NCI-H2107 treated with DMSO at 0.1 percent for 48 hours (cell line): ENCODE data around the gene HLA-F.

Experiments
- DNase-seq: peaks from one replicate; lab custom pipeline; 2025; ENCODE audit not compliant: unreplicated experiment; lab: John Stamatoyannopoulos, UW

Gene HLA-F

DNA sequence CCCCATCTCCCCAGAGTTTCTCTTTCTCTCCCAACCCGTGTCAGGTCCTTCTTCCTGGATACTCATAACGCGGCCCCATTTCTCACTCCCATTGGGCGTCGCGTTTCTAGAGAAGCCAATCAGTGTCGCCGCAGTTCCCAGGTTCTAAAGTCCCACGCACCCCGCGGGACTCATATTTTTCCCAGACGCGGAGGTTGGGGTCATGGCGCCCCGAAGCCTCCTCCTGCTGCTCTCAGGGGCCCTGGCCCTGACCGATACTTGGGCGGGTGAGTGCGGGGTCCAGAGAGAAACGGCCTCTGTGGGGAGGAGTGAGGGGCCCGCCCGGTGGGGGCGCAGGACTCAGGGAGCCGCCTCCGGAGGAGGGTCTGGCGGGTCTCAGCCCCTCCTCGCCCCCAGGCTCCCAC, at the start of gene HLA-F:
TSS of gene HLA-F (plus strand) at position 173 of the 404 bp plus-strand sequence. CDS start at position 203, 30 bp downstream.
- DNase-seq = no peak

DNA sequence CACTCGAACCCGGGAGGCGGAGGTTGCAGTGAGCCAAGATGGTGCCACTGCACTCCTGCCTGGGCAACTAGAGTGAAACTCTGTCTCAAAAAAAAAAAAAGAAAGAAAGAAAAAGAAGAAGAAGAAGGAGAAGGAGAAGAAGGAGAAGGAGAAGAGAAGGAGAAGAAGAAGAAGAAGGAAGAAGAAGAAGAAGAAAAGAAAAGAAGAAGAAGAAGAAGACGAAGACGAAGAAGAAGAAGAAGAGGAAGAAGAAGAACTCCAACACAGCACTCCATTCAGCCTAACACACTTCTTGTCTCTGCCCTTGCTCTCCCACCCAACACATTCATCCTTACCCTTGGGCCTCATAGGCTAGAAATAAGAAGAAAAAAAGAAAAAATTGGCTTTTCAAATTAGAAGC, 49.2 kb upstream of the HLA-F start:
- DNase-seq = no peak

DNA sequence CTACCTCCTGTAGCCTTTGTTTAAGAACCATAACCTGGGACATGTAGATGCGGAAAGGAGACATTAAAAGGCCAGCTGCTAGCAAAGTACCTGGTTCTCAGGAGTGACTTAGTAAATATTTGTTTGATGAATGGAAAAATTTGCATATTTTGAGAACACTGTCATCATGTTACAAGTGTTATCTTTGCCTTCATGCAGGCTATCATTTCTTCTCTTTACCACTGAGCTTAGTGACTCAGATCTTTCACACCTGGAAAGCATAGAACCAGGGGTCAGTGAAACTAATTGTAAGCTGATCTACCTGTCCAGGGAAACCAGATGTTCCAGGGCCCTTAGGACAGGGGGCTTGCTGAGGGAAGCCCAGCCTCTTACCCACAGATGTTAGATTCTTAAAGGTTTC, 47.7 kb upstream of the HLA-F start:
- no peak for DNase-seq

DNA sequence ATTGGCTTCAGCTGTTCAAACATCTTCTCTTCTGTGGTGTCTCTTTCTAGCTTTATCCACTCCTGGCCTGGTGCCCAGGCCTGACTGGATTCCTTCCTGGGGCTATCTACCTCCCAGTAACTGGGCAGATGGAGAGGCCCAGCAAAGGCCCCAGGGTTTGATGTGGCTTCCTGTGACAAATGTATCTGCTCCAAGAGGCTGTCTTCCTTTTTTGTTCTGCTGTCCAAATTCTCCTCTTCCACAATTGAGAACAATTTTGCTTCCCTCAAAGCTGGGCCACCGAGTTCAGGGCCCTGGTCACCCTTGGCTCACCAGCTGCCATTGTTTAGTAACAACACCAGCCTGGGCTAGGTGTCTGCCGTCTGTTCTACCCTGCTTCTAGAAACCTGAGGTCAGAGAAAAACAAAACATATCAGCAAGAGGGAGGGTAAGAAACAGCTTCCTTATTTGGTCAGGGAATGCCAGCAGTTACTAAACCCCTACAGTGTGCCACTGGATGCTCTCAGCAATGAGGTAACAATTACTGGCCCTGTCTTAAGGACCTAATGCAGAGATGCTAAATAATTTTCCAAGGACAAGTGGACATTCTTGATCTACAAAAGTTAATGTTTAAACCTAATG, 46.1 kb upstream of the HLA-F start:
- DNase-seq = no peak

DNA sequence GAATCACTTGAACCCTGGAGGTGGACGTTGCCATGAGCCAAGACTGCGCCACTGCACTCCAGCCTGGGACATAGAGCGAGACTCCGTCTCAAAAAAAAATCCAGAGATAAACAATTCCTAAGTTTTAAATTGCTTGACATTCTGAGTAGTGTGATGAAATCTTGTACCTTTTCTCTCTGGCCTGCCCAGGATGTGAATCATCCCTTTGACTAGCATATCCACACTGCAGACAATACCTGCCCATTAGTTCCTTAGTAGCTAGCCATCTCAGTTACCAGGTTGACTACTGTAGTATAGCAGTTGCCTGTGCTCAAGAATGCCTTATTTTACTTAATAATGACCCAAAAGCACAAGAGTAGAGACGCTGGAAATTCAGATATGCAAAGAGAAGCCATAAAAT, 45.1 kb upstream of the HLA-F start:
- DNase-seq = no peak

DNA sequence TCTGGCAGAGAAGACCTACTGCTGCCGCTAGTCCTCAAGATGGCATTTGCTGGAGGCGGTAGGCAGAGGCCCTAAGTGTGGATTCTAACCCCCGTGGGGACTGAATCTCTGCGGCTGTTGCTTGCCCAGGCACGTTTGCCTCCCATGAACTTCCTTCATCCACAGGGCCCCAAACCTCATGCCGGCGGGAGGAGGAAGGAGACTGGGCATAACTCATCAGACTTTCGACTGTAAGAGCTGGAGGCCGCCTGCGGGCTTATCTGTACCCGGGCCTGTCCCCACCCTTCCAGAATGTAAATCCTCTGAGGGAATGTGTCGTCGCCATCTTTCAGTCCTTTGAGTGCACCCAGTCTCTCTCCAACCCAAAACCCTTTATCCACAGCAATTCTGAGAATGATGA, 43.3 kb upstream of the HLA-F start:
- no peak for DNase-seq

DNA sequence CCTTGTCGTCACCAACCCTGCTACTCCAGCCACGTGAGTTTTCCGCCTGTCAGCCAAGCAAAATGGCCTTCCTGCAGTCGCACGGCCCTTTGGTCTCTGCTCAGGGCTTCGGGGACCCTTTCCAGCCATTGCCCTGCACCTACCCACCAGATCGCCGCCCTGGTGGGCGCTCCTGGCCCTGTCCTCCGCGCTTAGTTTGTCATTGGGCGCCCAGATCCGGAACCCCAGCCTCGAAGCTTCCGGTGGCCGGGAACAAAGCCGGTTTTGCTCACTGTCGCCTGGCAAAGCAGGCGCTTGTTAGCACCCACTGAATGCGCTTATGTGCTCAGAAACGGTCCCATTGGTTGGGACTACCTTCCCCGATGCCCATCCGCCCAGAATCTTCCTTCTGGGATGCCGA, 42.8 kb upstream of the HLA-F start:
- no peak for DNase-seq

DNA sequence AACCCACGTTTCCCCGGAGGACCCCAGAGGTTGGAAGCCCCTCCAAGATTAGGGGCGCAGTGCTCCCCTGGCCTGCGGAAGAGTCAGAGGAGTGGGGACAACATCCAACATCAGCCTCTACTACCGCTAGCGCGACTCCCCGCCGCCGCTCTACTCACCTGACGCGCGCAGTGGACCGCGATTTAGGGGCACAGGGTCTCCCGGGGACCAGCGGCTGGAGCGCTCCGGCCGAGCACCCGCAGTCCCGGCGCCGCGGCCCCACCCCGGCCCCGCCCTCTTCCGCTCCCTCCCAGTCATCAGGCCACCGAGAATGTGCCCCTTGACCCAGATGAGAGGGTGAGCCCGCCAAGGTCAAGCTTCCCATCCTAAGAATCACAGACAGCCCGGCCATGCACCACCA, 42.3 kb upstream of the HLA-F start, which contains the start of gene ZFP57:
TSS of gene ZFP57 (minus strand) at position 249 of the 400 bp plus-strand sequence. CDS start 4,149 bp downstream, outside the sequence.
- DNase-seq = no peak

DNA sequence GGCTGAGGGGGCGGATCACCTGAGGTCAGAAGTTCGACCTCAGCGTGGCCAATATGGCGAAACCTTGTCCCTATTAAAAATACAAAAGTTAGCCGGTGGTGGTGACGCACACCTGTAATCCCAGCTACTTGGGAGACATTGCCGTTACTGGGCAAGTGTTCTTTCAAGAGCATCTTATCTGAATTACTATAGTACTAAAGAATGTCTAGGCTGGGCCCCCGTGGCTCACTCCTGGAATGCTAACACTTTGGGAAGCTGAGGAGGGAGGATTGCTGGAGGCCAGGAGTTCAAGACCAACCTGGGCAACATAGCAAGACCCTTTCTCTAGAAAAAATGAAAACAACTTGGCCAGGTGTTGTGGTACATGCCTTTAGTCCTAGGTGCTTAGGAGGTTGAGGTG, 41.4 kb upstream of the HLA-F start:
- DNase-seq = no peak

DNA sequence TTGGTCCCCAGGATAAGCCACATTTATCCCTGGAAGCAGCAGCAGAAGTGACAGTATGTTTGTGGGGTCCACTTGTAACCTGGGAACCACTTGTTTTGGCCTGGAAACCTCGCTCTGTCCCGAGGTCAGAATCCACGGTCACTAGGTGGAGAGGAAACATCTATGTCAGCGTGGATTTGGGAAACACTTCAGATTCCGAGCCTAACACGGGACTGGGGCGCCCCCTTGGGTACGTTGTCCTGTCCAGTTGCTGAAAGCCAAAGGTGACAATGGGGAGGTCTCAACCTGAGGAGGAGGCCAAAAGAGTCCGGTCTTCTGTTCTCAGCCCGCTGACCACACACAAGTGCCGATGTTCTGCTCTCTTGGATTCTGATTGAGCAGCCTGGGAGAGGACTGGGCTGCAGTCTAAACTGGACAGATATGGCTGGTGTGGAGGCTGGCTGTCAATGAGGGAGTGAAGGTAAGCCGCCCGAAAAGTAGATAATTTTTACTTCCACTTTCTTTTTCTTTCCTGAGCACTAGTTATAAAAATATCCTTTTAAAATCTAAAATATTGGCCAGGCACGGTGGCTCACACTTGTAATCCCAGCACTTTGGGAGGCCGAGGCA, 37.4 kb upstream of the HLA-F start:
- no peak for DNase-seq

DNA sequence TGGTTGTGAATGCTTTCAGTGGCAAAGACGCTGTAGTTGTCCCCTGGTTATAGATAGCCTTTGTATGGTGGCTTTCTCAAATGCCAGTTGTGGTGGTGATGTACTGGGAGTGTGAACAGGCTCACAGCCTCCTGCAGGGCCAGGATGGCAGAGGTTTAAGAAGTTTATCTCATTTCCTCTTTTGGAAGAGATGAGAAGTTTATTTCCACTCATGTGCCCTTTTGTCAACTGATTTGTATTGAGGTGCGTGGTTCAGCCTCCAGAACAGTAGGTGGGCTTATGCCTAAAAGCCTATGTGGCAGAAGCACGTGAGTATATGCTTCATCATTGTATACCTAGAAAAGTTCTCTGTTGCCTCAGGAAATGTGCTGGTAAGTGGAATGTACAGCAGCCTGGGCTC, 28.6 kb upstream of the HLA-F start:
- DNase-seq = no peak

DNA sequence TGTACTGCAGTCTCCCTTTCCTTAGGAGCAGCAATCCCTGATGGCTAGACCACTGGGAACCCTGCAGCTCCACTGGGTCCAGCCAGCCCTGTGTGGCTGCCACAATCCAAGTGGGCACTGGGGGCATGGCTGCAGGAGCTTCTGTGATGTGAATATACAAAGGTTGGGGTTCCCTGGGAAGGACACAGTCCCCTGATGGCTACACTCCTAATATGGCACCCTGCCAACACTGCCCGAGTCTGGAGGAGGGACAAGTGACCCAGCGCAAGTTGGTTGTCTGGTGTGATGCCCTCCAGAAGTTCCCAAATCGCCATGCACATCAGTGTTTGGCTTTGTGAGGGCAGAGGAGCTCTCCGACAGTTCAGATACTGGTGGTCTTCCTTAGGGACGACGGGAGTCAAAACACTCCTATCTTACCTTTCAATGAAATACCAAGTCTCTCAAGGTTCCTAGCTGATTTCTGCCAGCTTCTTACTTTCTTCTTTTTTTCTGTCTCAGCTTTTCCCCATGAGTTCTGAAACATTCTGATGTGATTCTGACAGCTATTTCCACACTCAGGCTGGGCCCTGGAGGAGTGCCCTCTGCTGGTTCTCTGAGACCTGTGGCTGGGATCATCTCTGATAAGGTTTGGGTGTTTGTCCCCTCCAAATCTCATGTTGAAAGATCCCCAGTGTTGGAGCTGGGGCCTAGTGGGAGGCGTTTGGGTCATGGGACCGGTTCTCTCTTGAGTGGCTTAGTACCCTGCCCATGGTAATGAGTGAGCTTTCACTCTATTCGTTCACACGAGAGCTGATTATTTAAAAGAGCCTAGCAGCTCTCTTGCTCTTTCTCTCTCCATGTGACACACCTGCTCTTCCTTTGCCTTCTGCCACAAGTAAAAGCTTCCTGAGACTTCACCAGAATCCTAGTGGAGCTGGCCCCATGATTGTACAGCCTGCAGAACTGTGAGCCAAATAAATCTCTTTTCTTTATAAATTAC, 26.8 kb upstream of the HLA-F start:
- no peak for DNase-seq

DNA sequence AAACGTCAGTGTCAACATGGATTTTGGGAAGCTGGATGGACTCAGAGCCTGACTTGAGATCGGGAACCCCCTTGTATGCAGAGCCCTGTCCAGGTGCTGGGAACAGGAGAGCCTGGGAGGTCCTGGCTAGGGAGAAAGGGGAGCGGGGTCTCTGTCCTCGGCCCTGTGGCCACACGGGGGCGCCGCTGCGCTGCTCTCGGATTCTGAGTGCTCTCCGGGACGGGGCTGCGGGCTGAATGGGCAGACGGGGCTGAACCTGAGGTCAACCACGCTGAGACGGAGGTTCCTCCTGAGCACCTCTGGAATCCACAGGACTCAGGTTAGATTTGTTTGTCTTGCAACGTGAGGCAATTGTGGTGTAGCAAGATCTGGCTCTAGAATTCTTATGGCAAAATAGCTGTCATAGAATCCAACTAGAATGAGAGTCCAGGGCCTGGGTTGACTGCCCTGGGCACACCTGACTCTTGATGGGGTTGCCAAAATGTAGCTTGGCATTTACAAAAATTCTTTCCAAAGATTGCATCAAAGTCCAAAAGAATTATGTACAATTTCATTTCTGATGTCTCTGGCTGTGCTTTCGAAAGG, 20.6 kb upstream of the HLA-F start:
- no peak for DNase-seq

DNA sequence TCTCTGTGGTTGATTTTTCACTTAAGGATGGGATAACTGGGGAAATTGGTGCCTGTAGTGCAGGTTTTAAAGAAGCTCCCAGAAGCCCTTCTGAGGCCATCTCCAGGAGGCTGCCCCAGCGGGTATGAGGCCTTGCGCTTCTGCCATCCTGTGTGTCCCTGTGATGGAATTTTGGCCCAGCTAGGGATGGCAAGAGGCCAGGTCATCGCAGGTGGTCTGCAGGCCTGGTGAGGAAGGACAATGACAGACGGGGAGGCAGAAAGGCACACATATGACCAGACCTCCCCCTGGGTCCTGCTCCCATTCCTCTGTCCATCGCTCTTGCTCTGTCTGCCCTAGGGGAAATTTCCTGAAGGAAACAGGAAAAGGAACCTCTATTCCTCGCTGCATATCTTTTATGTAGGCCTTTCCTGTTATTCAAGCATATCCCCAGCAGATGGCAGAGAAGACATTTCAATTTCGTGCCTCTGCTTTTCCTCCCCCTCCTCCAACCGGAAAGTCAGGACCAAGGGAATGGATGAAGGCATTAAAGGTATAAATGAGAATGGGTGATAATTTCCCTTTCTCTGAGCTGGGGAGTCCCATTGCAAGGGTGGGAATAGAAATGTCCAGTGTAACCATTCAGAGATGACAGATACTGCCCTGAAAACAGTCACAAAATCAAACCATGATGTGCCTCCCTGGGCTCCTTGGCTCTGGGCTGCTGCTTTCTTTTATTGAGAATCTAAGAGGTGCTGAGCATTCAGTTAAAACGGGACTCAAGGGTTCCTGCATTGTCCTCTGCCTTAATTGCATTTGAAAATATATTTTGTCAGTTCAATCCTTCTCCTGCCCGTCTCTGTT, 17.6 kb upstream of the HLA-F start:
- DNase-seq = peak; percentile 2

DNA sequence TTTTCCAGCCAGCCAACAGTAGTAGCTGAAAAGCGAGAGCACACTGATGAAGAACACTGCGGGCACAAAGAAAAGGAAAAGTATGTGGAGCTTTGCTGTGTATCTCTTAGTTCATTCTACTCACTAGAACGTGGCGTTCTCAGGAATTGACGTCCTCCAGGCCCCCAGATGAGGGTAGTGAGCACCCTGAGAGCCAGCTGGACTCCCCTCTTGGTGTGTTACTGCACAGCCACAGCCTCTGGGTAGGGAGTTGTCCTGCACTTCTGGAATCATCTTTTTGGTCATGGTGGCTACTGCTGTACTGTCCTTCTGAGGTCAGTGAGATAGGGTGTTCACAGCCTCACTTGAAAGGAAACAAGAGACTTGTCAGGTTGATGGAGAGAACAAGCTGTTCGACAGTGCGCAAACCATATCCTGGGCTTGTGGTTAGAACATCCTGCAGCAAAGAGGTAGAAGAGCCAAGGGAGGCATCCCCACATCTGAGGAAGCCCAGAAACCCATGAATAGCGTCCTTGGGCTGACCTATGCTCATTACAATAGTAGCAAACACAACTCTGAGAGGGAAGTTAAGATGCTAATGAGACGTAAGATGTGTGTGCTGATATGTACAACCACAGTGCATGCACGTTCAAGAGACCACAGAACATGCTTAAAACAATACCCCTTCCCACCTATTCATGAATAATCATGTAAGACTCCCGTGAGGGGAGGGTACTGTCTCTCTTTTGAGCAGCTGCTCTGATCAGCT, 14.6 kb upstream of the HLA-F start:
- DNase-seq = no peak

DNA sequence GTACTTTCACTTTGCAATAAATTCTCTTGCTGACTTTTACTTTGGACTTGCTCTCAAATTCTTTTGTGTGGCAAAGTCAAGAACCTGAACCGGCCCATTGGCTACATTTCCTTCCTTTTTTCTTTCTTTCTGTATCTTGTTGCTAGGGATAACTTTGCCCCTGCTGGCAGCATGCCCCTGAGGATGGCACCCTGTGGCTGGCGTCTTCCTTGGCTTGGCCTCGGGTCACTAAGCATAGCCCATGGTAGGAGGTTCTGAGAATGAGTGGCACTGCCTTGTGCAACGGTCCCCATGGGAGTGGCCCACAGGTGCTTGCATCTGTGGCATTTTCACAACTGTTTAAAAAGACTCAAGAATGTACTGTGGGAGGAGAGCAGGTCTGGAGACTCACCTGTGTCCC, 14.0 kb upstream of the HLA-F start:
- DNase-seq = no peak

DNA sequence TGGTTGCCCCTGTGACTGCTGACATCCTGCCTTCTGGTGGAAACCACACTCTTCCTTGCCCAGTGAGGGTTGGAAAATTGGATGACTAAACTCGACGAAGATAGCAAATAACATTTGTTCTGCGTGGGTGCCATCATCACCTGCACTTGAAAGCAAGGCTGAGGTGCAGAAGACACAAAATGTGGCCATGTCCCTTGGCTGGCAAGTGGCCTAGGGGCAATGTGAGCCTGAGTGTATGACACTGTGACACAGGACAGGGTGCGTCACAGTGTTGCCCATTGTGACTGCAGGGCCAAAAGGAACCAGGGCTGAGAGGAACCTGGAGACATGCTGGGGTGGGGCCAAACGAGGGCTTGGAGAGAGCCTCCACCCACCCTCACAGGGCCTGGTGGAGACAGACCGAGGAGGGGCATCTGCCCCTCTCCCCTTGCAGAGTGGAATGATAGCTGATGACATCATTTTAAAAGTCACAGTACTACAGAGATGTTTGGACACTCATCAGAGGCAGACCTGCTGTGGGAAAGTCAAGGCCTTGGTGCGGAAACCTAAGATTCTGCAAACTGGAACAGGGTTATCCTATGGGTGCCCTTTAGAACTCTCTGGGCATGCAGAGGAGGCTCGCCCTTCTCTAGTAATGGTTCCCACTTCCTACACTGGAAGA, 12.8 kb upstream of the HLA-F start:
- no peak for DNase-seq

DNA sequence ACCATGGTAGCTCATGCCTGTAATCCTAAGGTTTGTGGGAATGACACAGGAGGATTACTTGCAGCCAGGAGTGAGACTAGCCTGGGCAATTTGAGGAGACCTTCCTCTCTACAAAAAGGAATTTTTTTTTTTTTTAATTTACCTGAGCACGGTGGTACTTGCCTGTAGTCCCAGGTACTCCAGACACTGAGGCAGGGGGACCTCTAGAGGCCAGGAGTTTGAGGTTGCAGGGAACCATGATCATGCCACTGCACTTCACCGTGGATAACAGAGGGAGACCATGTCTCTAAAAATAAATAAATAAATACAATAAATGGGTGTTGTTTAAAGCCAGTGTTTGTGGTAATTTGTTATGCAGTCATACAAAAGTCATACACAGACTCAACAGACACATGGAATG, 2.4 kb upstream of the HLA-F start:
- no peak for DNase-seq
